SHP77 treated with DMSO at 0.1 percent for 48 hours (cell line): ENCODE measurements around the gene TMEM125.

ENCODE experiments used
- DNase-seq: peaks from one replicate; lab custom pipeline; 2025; lab: John Stamatoyannopoulos, UW

TMEM125 gene

DNA sequence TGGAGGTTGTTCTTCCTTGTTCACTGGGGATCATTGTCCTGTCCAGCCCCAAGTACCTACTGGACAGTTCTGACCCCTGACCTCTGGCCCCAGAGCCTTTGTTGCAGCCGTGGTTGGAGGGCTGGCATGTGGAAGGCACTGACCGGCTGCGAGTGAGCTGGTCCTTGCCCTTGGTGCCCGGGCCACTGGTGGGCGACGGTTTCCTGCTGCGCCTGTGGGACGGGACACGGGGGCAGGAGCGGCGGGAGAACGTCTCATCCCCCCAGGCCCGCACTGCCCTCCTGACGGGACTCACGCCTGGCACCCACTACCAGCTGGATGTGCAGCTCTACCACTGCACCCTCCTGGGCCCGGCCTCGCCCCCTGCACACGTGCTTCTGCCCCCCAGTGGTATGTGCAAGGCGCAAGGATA is 42.4 kb downstream of the TMEM125 start:
- DNase-seq, result no peak

GRCh38 chr1:43312663-43313515 is 43.1 kb downstream of the TMEM125 start:
- DNase-seq, result no peak

DNA sequence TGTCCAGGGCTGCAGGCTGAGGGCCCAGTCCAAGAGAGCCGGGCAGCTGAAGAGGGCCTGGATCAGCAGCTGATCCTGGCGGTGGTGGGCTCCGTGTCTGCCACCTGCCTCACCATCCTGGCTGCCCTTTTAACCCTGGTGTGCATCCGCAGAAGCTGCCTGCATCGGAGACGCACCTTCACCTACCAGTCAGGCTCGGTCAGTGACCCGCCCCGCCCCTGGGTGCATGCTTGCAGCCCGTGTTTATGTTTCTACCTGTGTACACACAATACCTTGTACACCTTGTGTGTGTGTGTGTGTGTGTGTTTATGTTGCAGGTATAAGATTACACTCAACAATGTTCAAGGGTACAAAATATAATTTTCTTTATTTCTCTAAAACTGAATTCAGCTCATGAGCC is 44.0 kb downstream of the TMEM125 start:
- no peak for DNase-seq

- DNase-seq, result no peak
Measured at GRCh38 chr1:43314233-43314632, 44.5 kb downstream of the TMEM125 start.

GRCh38 chr1:43315481-43315880 is 45.7 kb downstream of the TMEM125 start:
- DNase-seq, result no peak

- no peak for DNase-seq
Measured at GRCh38 chr1:43315963-43316737, 46.4 kb downstream of the TMEM125 start.

DNA sequence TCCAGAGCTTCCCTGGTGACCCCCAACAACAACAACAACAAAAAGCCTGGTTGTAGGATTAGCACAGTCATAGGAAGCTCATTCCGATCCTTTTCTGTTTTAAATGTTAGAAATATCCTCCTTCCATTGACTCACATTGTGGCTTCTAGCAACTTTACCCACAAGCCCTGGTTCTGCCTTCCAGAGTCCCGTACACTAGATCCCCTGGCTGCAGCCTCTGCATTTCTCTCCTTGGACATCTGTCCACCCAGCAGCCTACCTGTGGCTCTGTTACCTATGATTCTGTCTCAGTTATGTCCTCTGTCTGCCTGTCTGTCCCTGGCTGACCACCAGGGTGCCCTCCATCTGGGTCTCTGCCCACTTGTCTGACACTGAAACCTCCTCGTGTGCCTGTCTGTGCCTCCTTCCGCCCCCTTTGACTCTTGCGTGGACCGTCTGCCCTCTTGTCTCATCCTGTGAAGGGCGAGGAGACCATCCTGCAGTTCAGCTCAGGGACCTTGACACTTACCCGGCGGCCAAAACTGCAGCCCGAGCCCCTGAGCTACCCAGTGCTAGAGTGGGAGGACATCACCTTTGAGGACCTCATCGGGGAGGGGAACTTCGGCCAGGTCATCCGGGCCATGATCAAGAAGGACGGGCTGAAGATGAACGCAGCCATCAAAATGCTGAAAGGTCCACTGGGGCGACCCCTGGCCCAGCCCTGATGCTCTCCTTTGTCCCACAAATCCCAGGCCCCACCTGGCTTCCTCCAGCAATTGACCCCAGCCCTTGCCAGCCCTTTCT is 47.1 kb downstream of the TMEM125 start:
- no peak for DNase-seq

DNA sequence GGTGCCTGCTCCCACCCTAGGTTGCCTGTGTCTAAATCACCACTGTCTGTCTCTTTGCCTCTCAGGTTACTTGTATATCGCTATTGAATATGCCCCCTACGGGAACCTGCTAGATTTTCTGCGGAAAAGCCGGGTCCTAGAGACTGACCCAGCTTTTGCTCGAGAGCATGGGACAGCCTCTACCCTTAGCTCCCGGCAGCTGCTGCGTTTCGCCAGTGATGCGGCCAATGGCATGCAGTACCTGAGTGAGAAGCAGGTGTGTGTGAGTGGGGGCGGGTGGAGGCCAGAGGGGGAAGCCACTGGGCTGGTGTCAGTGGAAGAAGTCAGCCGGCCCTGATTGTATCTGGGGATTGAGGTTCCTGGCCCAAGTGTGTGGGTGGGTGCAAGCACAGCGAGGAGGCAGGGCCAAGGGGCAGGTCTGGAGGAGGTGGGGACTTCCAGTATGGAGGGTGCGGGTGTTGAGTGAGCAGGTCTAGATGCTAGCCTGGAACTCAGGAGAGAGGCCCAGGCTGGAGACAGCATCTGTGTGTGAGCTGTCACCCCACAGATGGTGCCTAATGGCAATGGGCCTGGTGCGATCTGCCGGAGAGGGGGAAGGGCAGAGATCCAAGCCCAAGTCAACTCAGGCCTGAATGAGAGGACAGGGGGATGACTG is 48.2 kb downstream of the TMEM125 start:
- DNase-seq, result no peak

- DNase-seq, result no peak
Measured at GRCh38 chr1:43318831-43319230, 49.0 kb downstream of the TMEM125 start.

DNA sequence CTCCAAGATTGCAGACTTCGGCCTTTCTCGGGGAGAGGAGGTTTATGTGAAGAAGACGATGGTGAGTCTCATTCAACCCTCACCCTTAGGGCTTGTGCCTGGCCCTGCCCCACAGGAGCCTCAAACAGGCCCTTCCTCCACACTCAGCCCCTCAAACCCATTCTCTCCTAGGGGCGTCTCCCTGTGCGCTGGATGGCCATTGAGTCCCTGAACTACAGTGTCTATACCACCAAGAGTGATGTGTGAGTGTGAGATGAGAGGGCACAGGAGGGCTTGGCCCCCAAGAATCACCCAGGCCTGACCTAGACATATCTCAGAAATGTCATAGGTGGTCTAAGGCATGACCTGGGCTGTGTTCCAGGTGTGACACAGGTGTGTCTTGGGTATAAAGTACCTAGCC is 49.5 kb downstream of the TMEM125 start:
- DNase-seq, result no peak

- no peak for DNase-seq
Measured at GRCh38 chr1:43319766-43320165, 50.0 kb downstream of the TMEM125 start.

- DNase-seq, result no peak
Measured at GRCh38 chr1:43321331-43321891, 51.6 kb downstream of the TMEM125 start.

DNA sequence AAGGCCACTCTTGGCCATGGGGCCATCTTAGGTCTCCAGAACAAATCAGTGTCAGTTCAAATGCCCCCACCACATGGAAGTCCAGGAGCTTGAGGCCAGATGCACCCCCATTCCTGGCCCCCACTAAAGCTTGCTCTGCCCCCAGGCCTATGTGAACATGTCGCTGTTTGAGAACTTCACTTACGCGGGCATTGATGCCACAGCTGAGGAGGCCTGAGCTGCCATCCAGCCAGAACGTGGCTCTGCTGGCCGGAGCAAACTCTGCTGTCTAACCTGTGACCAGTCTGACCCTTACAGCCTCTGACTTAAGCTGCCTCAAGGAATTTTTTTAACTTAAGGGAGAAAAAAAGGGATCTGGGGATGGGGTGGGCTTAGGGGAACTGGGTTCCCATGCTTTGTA is 52.7 kb downstream of the TMEM125 start:
- DNase-seq, result no peak
